HepG2 (cell line): Measurements from ENCODE around the gene PLGRKT. TPM values are rescaled to one million over a fixed set of nuclear protein-coding genes. Genes with fewer than 3 reads are reported as not detected.

Experiments
- ATAC-seq: fragments of 200-7000 bp; cut with Tn5 transposase; 3 replicates; pipeline ENCODE4 v1.9.1; 2020; ENCODE audit warnings: mild to moderate bottlenecking, moderate library complexity
- BruUV-seq: library from RNA; stranded (reverse); fragments of 400-500 nt; replicated peaks from 2 replicates; lab custom pipeline; 2021; lab: Mats Ljungman, UMichigan
- CTCF ChIA-PET: fragments of 300-600 bp; formaldehyde crosslinking; extraction: SDS; loops from one replicate; lab custom pipeline; 2021; ENCODE audit warnings: low total read pairs, inconsistent platforms, low intra/inter-chr PET ratio; lab: Yijun Ruan, JAX
- POLR2A ChIA-PET: fragments of 350-600 bp; sonication (Branson Sonifier 250); formaldehyde crosslinking; loops from one replicate; lab custom pipeline; 2020; ENCODE audit warnings: antibody characterized with exemption, inconsistent platforms; lab: Yijun Ruan, JAX
- DNase-seq: peaks from one replicate; pipeline ENCODE4 v3.0.0-alpha.2; 2015; ENCODE audit warnings: low spot score
- FAIRE-seq: peaks from 3 replicates; lab custom pipeline; 2011; peaks lifted over from hg19 to GRCh38; lab: Jason Lieb, UNC
- H2AFZ ChIP-seq: one replicate; pipeline ENCODE4 v1.6.1; 2011; ENCODE audit warnings: low read length, inconsistent platforms
- H3K27ac ChIP-seq: fragments of 300-600 bp; 3 replicates; pipeline ENCODE4 v1.8.0; 2011; ENCODE audit warnings: mixed run types, mild to moderate bottlenecking, mixed read lengths, low read length, inconsistent platforms; ENCODE audit not compliant: insufficient read depth; ENCODE audit errors: extremely low read length
- H3K27me3 ChIP-seq, 2 experiments: fragments of 200-600 bp in 1 of 2; 2 replicates in 1 of 2; 3 replicates in 1 of 2; pipeline versions ENCODE4 v1.6.0 to v1.8.0; 2011; ENCODE audit warnings: low read length in 2 of 2, mild to moderate bottlenecking in 2 of 2, moderate library complexity in 2 of 2, inconsistent platforms in 1 of 2; ENCODE audit not compliant: insufficient read depth in 2 of 2, control insufficient read depth in 1 of 2
- H3K36me3 ChIP-seq, 2 experiments: fragments of 200-600 bp in 1 of 2; replicated peaks in 1 of 2; 2 replicates in 1 of 2; 3 replicates in 1 of 2; pipeline versions ENCODE4 v1.5.1 to v1.8.0; 2011; ENCODE audit warnings: low read length in 2 of 2, inconsistent platforms in 1 of 2; ENCODE audit not compliant: insufficient read depth in 2 of 2, control insufficient read depth in 1 of 2
- H3K4me1 ChIP-seq: 2 replicates; pipeline ENCODE4 v1.5.1; 2012; ENCODE audit warnings: low read length, inconsistent platforms; ENCODE audit not compliant: insufficient read depth
- H3K4me2 ChIP-seq: 2 replicates; pipeline ENCODE4 v1.6.0; 2011; ENCODE audit warnings: low read depth, low read length, inconsistent platforms
- H3K4me3 ChIP-seq, 3 experiments: fragments of 200-600 bp in 1 of 3; sonication (generic), shearing (Covaris generic) in 1 of 3; replicated peaks in 1 of 3; 2 replicates each; pipeline ENCODE4 v1.5.1; 2011 to 2016; ENCODE audit warnings: low read length in 3 of 3, inconsistent platforms in 2 of 3, low read depth in 2 of 3, mild to moderate bottlenecking in 2 of 3, control low read depth in 1 of 3, mixed read lengths in 1 of 3; ENCODE audit not compliant: insufficient read depth in 1 of 3
- H3K79me2 ChIP-seq: one replicate; pipeline ENCODE4 v1.6.1; 2011; ENCODE audit warnings: low read length, inconsistent platforms; ENCODE audit not compliant: insufficient read depth
- H3K9ac ChIP-seq: 2 replicates; pipeline ENCODE4 v1.6.0; 2011; ENCODE audit warnings: mild to moderate bottlenecking, low read depth, low read length, inconsistent platforms; ENCODE audit not compliant: insufficient read depth
- H3K9me3 ChIP-seq: 2 replicates; pipeline ENCODE4 v1.5.1; 2012; ENCODE audit warnings: mild to moderate bottlenecking, low read length
- H4K20me1 ChIP-seq: 2 replicates; pipeline ENCODE4 v1.6.0; 2011; ENCODE audit warnings: inconsistent platforms, mild to moderate bottlenecking, low read length, moderate library complexity; ENCODE audit not compliant: insufficient read depth
- ATF5 ChIP-seq: sonication (generic); formaldehyde crosslinking; IDR thresholded peaks from 2 replicates; pipeline ENCODE4 v1.4.0; 2020; ENCODE audit warnings: mild to moderate bottlenecking, low read depth, missing genetic modification reagents
- HDAC1 ChIP-seq: sonication (generic); formaldehyde crosslinking; IDR thresholded peaks from 2 replicates; pipeline ENCODE4 v1.5.1; 2020; ENCODE audit warnings: mild to moderate bottlenecking, missing genetic modification reagents
- MAFF ChIP-seq: IDR thresholded peaks from 2 replicates; pipeline ENCODE4 v1.6.1; 2011; ENCODE audit warnings: low read depth, low read length, improper control_type of control experiment
- MAFK ChIP-seq, 2 experiments: IDR thresholded peaks in 1 of 2; conservative IDR thresholded peaks in 1 of 2; 2 replicates each; pipeline ENCODE4 v1.6.1; 2011; ENCODE audit warnings: improper control_type of control experiment in 2 of 2, low read length in 2 of 2
- MBNL3 ChIP-seq: fragments of 250-450 bp; sonication (Bioruptor Pico); conservative IDR thresholded peaks from 2 replicates; pipeline ENCODE4 v1.8.0; 2022; ENCODE audit warnings: mild to moderate bottlenecking, inconsistent platforms
- SSRP1 ChIP-seq: IDR thresholded peaks from 2 replicates; pipeline ENCODE4 v1.6.1; 2016; ENCODE audit warnings: control low read depth
- ZBTB1 ChIP-seq: sonication (generic); formaldehyde crosslinking; IDR thresholded peaks from 2 replicates; pipeline ENCODE4 v1.4.0; 2020; ENCODE audit warnings: missing genetic modification reagents, borderline replicate concordance
- ZNF616 ChIP-seq: sonication (generic); formaldehyde crosslinking; IDR thresholded peaks from 2 replicates; pipeline ENCODE4 v1.5.0; 2020; ENCODE audit warnings: low read depth, mild to moderate bottlenecking, missing genetic modification reagents
- ZNF768 ChIP-seq: sonication (generic); formaldehyde crosslinking; IDR thresholded peaks from 2 replicates; pipeline ENCODE4 v1.4.0; 2020; ENCODE audit warnings: missing genetic modification reagents
- WGBS: methylation state at CpG from one replicate; pipeline ENCODE4 v1.1.6; 2017; ENCODE audit warnings: low lambda C conversion rate; 5-methylcytosine and 5-hydroxymethylcytosine counted together
- in situ Hi-C: cut with HindIII; loops from 2 replicates; pipeline ENCODE4 v1.10.0; 2017; ENCODE audit warnings: low pct_unique_long_range_greater_than_20kb; ENCODE audit not compliant: extremely low pct_ligation_motif_present
- intact Hi-C: fragments of 100-400 bp; cut with micrococcal nuclease; formaldehyde crosslinking; loops from one replicate; pipeline ENCODE4 v1.10.0; 2022; ENCODE audit not compliant: unreplicated experiment
- polyA plus RNA-seq, 8 experiments: library from polyadenylated mRNA; depleted of rRNA in 3 of 8; stranded (reverse) in 7 of 8; unstranded in 1 of 8; fragments of >200 nt; fragmentation: Illumina TruSeq in 4 of 8; extraction: Trizol in 4 of 8; gene quantifications; 2 replicates each; pipeline versions ENCODE4 v1.2.1 to v1.2.3, GENCODE V29; 2011 to 2016; ENCODE audit warnings: low read depth in 4 of 8, missing spikeins in 1 of 8, mixed read lengths in 1 of 8; ENCODE audit not compliant: insufficient read depth in 1 of 8
- total RNA-seq, 5 experiments: library from RNA; depleted of rRNA; stranded (reverse); fragments of >200 nt; fragmentation: Illumina TruSeq; extraction: Trizol; gene quantifications; 2 replicates each; pipeline ENCODE4 v1.2.3, GENCODE V29; 2016; ENCODE audit warnings: low read depth in 1 of 5

Gene PLGRKT
- total and polyA plus RNA-seq, 2 of the 13 experiments (the other 11 are each of a cell fraction or from before 2014, with no cell fraction given), result 5.0 to 15.8 TPM

- Histone ChIP-seq H2AFZ (no peak overlapping the region), H3K4me1 (no peaks in the 10 kb centered on the region), H3K79me2 (no peaks in the 10 kb centered on the region), H3K9ac (no peak overlapping the region), H3K4me2 (no peak overlapping the region), H3K4me3 (no peak overlapping the region), H3K9me3 (no peaks in the 10 kb centered on the region), H4K20me1 (no peaks in the 10 kb centered on the region), H3K36me3 (no peaks in the 10 kb centered on the region), H3K27ac (no peak overlapping the region), H3K27me3 (no peaks in the 10 kb centered on the region)
- no peak for ATAC-seq
- CTCF ChIA-PET, result no interaction called here
- in situ Hi-C loops (no loop called here), intact Hi-C loops (no loop called here)
- 90% methylated on average over 2 of the region's 2 CpGs for WGBS
- POLR2A ChIA-PET, result no interaction called here
- DNase-seq, result no peak
- no TSS peak for BruUV-seq
- no peak for TF ChIP-seq ATF5 (CRISPR knock-in tag)
- peak; percentile 58 for TF ChIP-seq MAFF
- peak; percentile 34 to 69 for TF ChIP-seq MAFK (conservative IDR thresholded peaks at IDR 0.05 in 1 of 2, IDR thresholded peaks at IDR 0.05 in 1 of 2; ENCODE audit: low read length in 2 of 2)
- peak; percentile 18 for FAIRE-seq
Measured at GRCh38 chr9:5393497-5393896, 44.2 kb downstream of the PLGRKT start.

GRCh38 chr9:5392285-5392684 lies 45.4 kb downstream of the PLGRKT start:
- ATAC-seq, result no peak
- Histone ChIP-seq H3K9me3 (no peaks in the 10 kb centered on the region), H3K27me3 (no peaks in the 10 kb centered on the region), H2AFZ (no peak overlapping the region), H4K20me1 (no peaks in the 10 kb centered on the region), H3K36me3 (no peaks in the 10 kb centered on the region), H3K79me2 (no peaks in the 10 kb centered on the region), H3K4me3 (no peak overlapping the region), H3K4me2 (no peak overlapping the region), H3K4me1 (no peaks in the 10 kb centered on the region), H3K9ac (no peak overlapping the region), H3K27ac (no peak overlapping the region)
- ChIA-PET CTCF (no interaction called here), POLR2A (no interaction called here)
- 100% methylated on average over 1 of the region's 1 CpG for WGBS
- no peak for FAIRE-seq
- no peak for TF ChIP-seq ZNF616 (CRISPR knock-in tag)
- no peak for TF ChIP-seq ZNF768 (CRISPR knock-in tag)
- no peak for TF ChIP-seq SSRP1 (CRISPR knock-in tag)
- no peak for TF ChIP-seq HDAC1 (CRISPR knock-in tag)
- no peak for TF ChIP-seq MBNL3
- no peak for TF ChIP-seq ZBTB1
- BruUV-seq, result no TSS peak
- intact Hi-C loops (no loop called here), in situ Hi-C loops (no loop called here)
- no peak for DNase-seq
